Endothelial cell of umbilical vein (primary cell): ENCODE data around the gene ATAD5. TPM values are rescaled to one million over a fixed set of nuclear protein-coding genes. Genes with fewer than 3 reads are reported as not detected.
"Not testable (repeated sequence)": the region's sequence is repeated elsewhere in the genome, so short reads cannot be mapped to it uniquely, and the experiment has no call there.

Source experiments
- BruUV-seq: library from RNA; stranded (reverse); fragments of 400-500 nt; replicated peaks from 2 replicates; lab custom pipeline; 2021; lab: Mats Ljungman, UMichigan
- CTCF ChIA-PET: fragments of 300-600, 350-600 bp; sonication (Branson Sonifier 250); formaldehyde crosslinking; loops from one replicate; lab custom pipeline; 2021; ENCODE audit warnings: antibody characterized with exemption, inconsistent platforms; lab: Charles Lee
- POLR2A ChIA-PET: fragments of 300-600, 350-600 bp; sonication (Branson Sonifier 250); formaldehyde crosslinking; loops from one replicate; lab custom pipeline; 2021; ENCODE audit warnings: antibody characterized with exemption, inconsistent platforms; lab: Charles Lee
- DNase-seq: peaks from one replicate; pipeline ENCODE4 v3.0.0-alpha.2; 2011; ENCODE audit warnings: low read depth, low spot score
- FAIRE-seq: peaks from 2 replicates; lab custom pipeline; 2011; peaks lifted over from hg19 to GRCh38; lab: Jason Lieb, UNC
- H2AFZ ChIP-seq: 2 replicates; pipeline ENCODE4 v1.6.0; 2012; ENCODE audit warnings: low read depth, low read length, control low read depth, inconsistent platforms
- H3K27ac ChIP-seq: 2 replicates; pipeline ENCODE4 v1.5.1; 2011; ENCODE audit warnings: low read depth, mild to moderate bottlenecking, control low read depth, low read length, moderate library complexity; ENCODE audit not compliant: insufficient read depth
- H3K27me3 ChIP-seq, 2 experiments: 2 replicates each; pipeline versions ENCODE4 v1.6.0 to v1.6.1; 2011; ENCODE audit warnings: low read length in 2 of 2, mixed read lengths in 1 of 2; ENCODE audit not compliant: control insufficient read depth in 2 of 2, insufficient read depth in 2 of 2
- H3K36me3 ChIP-seq, 2 experiments: 2 replicates in 1 of 2; 3 replicates in 1 of 2; pipeline ENCODE4 v1.5.1; 2011; ENCODE audit warnings: low read length in 2 of 2, mild to moderate bottlenecking in 1 of 2, moderate library complexity in 1 of 2; ENCODE audit not compliant: control insufficient read depth in 2 of 2, insufficient read depth in 2 of 2; ENCODE audit errors: extremely low read depth in 1 of 2
- H3K4me1 ChIP-seq: 3 replicates; pipeline ENCODE4 v1.5.1; 2011; ENCODE audit warnings: mild to moderate bottlenecking, low read length; ENCODE audit not compliant: control insufficient read depth, insufficient read depth; ENCODE audit errors: extremely low read depth
- H3K4me2 ChIP-seq: 2 replicates; pipeline ENCODE4 v1.6.1; 2011; ENCODE audit warnings: low read length, control low read depth, mixed read lengths; ENCODE audit not compliant: insufficient read depth
- H3K4me3 ChIP-seq, 3 experiments: fragments of 200-600 bp in 1 of 3; sonication (generic), shearing (Covaris generic) in 1 of 3; replicated peaks in 1 of 3; 2 replicates each; pipeline ENCODE4 v1.5.1; 2011 to 2016; ENCODE audit warnings: control low read depth in 3 of 3, low read length in 3 of 3, mild to moderate bottlenecking in 2 of 3, inconsistent platforms in 1 of 3, low read depth in 1 of 3, moderate library complexity in 1 of 3; ENCODE audit not compliant: insufficient read depth in 1 of 3
- H3K79me2 ChIP-seq: 2 replicates; pipeline ENCODE4 v1.6.0; 2012; ENCODE audit warnings: low read length, inconsistent platforms; ENCODE audit not compliant: control insufficient read depth, insufficient read depth
- H3K9ac ChIP-seq: replicated peaks from 2 replicates; pipeline ENCODE3; 2011; ENCODE audit warnings: low read length, control low read depth; ENCODE audit not compliant: insufficient read depth; ENCODE audit errors: extremely low read depth
- H3K9me1 ChIP-seq: replicated peaks from 3 replicates; pipeline ENCODE4 v1.6.0; 2011; ENCODE audit warnings: mild to moderate bottlenecking, low read length; ENCODE audit not compliant: control insufficient read depth, insufficient read depth; ENCODE audit errors: extremely low read depth
- H3K9me3 ChIP-seq: replicated peaks from 2 replicates; pipeline ENCODE4 v1.5.1; 2012; ENCODE audit warnings: low read length, inconsistent platforms; ENCODE audit not compliant: control insufficient read depth, insufficient read depth
- H4K20me1 ChIP-seq: replicated peaks from 2 replicates; pipeline ENCODE3; 2011; ENCODE audit warnings: mild to moderate bottlenecking, low read length; ENCODE audit not compliant: control insufficient read depth, insufficient read depth; ENCODE audit errors: extremely low read depth
- EZH2 ChIP-seq: IDR thresholded peaks from 2 replicates; pipeline ENCODE4 v1.6.1; 2012; ENCODE audit warnings: borderline replicate concordance, low read depth, mild to moderate bottlenecking, moderate library complexity, low read length, inconsistent platforms; ENCODE audit not compliant: severe bottlenecking
- FOS ChIP-seq: IDR thresholded peaks from 2 replicates; pipeline ENCODE4 v1.6.1; 2011; ENCODE audit warnings: mild to moderate bottlenecking, low read length, moderate library complexity, borderline replicate concordance; ENCODE audit not compliant: insufficient read depth
- GATA2 ChIP-seq: IDR thresholded peaks from 2 replicates; pipeline ENCODE4 v1.7.0; 2011; ENCODE audit warnings: low read depth, mild to moderate bottlenecking, moderate library complexity, mixed read lengths, low read length; ENCODE audit not compliant: insufficient read length, insufficient read depth
- JUN ChIP-seq: IDR thresholded peaks from 2 replicates; pipeline ENCODE4 v1.6.1; 2011; ENCODE audit warnings: borderline replicate concordance, low read depth; ENCODE audit not compliant: insufficient read length, insufficient read depth
- MYC ChIP-seq: IDR thresholded peaks from one replicate; pipeline ENCODE4 v1.6.1; 2011; ENCODE audit warnings: mild to moderate bottlenecking, low read depth, low read length
- POLR2A ChIP-seq: IDR thresholded peaks from 2 replicates; pipeline ENCODE4 v1.6.1; 2012; ENCODE audit warnings: low read depth, mild to moderate bottlenecking, control low read depth, low read length
- POLR2AphosphoS5 ChIP-seq: IDR thresholded peaks from 2 replicates; pipeline ENCODE4 v1.6.1; 2012; ENCODE audit warnings: low read depth, mild to moderate bottlenecking, control low read depth, low read length, moderate library complexity; ENCODE audit not compliant: insufficient read depth
- dilution Hi-C: fragments of 300-500 bp; cut with MboI; formaldehyde crosslinking; loops from one replicate; pipeline ENCODE4 v1.15.0; 2019; ENCODE audit warnings: low sequenced_read_pairs; ENCODE audit not compliant: extremely low pct_ligation_motif_present
- intact Hi-C: fragments of 100-400 bp; cut with micrococcal nuclease; formaldehyde crosslinking; loops from one replicate; pipeline ENCODE4 v1.10.0; 2022
- polyA plus RNA-seq, 4 experiments: library from polyadenylated mRNA; depleted of rRNA in 3 of 4; stranded (reverse) in 3 of 4; unstranded in 1 of 4; fragments of >200 nt; gene quantifications; 2 replicates each; pipeline versions ENCODE4 v1.2.1 to v1.2.3, GENCODE V29; 2011 to 2012; ENCODE audit warnings: missing spikeins in 1 of 4
- total RNA-seq: library from RNA; stranded (reverse); gene quantifications from 2 replicates; pipeline ENCODE4 v1.2.3, GENCODE V29; 2021
- TF ChIP-seq, protein P1 (sequence below), 2 donors: IDR thresholded peaks; 1 replicate in 1 of 2; 2 replicates in 1 of 2; pipeline ENCODE4 v1.5.1; 2011; ENCODE audit warnings: low read length in 2 of 2, mild to moderate bottlenecking in 2 of 2, moderate library complexity in 2 of 2, control low read depth in 1 of 2, inconsistent platforms in 1 of 2, low read depth in 1 of 2; ENCODE audit not compliant: insufficient read depth in 1 of 2; ENCODE audit errors: extremely low read depth in 1 of 2
- TF ChIP-seq, protein P2 (sequence below): IDR thresholded peaks from 2 replicates; pipeline ENCODE4 v1.6.1; 2011; ENCODE audit not compliant: insufficient read depth, insufficient read length

Gene ATAD5
- total and polyA plus RNA-seq, 2 donors (not counting 3 experiments of a cell fraction or from before 2014, with no cell fraction given): 0.80 to 9.4 TPM

DNA sequence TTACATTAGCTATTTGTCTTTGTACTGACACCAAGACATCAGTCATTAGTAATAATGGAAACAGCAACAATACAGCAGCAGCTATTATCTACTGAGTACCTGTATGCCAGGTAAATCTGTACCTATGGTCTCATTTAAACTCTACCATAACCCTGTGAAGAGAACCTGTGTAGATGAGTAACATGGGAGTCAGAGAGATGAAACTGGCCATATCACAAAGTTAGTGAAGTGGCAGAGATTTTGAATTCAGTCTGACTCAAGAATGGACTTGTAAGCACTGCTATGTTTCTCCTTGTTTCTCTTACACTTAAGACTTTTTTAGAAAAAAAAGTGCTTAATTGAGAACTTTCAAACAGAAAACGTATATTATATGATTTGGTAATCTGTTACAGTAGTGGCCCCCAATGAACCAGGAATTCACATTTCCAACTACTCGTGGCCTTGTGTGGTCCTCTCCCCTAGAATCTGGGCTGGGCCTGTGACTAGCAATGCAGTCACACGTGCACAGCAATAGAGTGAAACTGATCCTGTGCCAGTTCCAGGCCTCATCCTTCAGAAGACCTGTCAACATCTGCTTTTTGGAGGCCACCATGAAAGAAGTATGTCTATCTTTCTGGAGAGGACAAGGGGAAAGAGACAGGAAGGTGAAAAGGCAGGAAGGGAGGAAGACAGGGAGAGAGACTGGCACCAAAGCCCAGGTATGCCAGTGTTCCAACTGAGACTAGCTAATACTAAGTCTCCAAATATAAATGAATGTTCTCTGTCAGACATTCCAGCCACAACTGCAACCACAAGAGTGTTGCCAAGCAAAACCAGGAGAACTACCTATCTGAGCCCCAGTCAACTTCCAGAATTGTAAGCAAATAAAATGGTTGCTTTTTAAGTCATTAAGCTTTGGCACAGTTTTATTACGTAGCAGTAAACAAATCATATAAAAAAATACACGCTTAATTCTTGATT is 19.3 kb upstream of the ATAD5 start:
- intact Hi-C loops (no loop called here), dilution Hi-C loops (no loop called here)
- POLR2A ChIA-PET: no interaction called here
- Histone ChIP-seq H3K9me1 (no peaks in the 10 kb centered on the region), H3K9ac (no peak overlapping the region), H2AFZ (no peak overlapping the region), H3K27me3 (no peaks in the 10 kb centered on the region), H3K4me2 (no peak overlapping the region), H3K27ac (no peak overlapping the region), H3K9me3 (no peaks in the 10 kb centered on the region), H3K4me3 (no peak overlapping the region), H3K79me2 (peaks cover 32% of the 10 kb centered on the region), H4K20me1 (no peaks in the 10 kb centered on the region), H3K36me3 (no peaks in the 10 kb centered on the region), H3K4me1 (peaks cover 8% of the 10 kb centered on the region)
- DNase-seq (no peak), FAIRE-seq (no peak)
- BruUV-seq: no TSS peak
- CTCF ChIA-PET: interaction anchor here (0.9 kb wide), 1 partner anchor 12 kb away, joined by 3 read pairs; the partner anchor contains the start of gene CRLF3
- no peak for TF ChIP-seq MYC
- TF ChIP-seq POLR2AphosphoS5: no peak
- TF ChIP-seq JUN: no peak
- TF ChIP-seq, protein P1, sequence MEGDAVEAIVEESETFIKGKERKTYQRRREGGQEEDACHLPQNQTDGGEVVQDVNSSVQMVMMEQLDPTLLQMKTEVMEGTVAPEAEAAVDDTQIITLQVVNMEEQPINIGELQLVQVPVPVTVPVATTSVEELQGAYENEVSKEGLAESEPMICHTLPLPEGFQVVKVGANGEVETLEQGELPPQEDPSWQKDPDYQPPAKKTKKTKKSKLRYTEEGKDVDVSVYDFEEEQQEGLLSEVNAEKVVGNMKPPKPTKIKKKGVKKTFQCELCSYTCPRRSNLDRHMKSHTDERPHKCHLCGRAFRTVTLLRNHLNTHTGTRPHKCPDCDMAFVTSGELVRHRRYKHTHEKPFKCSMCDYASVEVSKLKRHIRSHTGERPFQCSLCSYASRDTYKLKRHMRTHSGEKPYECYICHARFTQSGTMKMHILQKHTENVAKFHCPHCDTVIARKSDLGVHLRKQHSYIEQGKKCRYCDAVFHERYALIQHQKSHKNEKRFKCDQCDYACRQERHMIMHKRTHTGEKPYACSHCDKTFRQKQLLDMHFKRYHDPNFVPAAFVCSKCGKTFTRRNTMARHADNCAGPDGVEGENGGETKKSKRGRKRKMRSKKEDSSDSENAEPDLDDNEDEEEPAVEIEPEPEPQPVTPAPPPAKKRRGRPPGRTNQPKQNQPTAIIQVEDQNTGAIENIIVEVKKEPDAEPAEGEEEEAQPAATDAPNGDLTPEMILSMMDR (IDR thresholded peaks at IDR 0.05; ENCODE audit: extremely low read depth in 1 of 2, insufficient read depth in 1 of 2, low read depth in 1 of 2, low read length in 2 of 2): no peak
- TF ChIP-seq, protein P2, sequence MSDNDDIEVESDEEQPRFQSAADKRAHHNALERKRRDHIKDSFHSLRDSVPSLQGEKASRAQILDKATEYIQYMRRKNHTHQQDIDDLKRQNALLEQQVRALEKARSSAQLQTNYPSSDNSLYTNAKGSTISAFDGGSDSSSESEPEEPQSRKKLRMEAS: no peak
- TF ChIP-seq GATA2: no peak
- no peak for TF ChIP-seq EZH2
- TF ChIP-seq POLR2A: no peak
- no peak for TF ChIP-seq FOS

- FAIRE-seq, H3K27me3 ChIP-seq, H3K4me3 ChIP-seq, H3K9me1 ChIP-seq, H4K20me1 ChIP-seq, BruUV-seq, H3K27ac ChIP-seq, H3K9ac ChIP-seq, dilution Hi-C loops, H3K4me2 ChIP-seq, H3K36me3 ChIP-seq, H3K4me1 ChIP-seq, H3K9me3 ChIP-seq, H2AFZ ChIP-seq, DNase-seq, POLR2A ChIA-PET, intact Hi-C loops: not testable (repeated sequence)
- peaks cover 34% of the 10 kb centered on the region for H3K79me2 ChIP-seq
- CTCF ChIA-PET: interaction anchor here (1.1 kb wide), 1 partner anchor 10 kb away, joined by 3 read pairs; the partner anchor contains the start of gene CRLF3
These were observed 17.5 kb upstream of the ATAD5 start for GRCh38 chr17:30814236-30814635.
